OCI-LY7 (cell line): ENCODE measurements around the gene DNM2. TPM values are rescaled to one million over a fixed set of nuclear protein-coding genes. Genes with fewer than 3 reads are reported as not detected.

Experiments used
- BruUV-seq: library from RNA; stranded (reverse); fragments of 400-500 nt; replicated peaks from 2 replicates; lab custom pipeline; 2021; lab: Mats Ljungman, UMichigan
- CTCF ChIA-PET: fragments of 300-600 bp; sonication (Branson Sonifier 250); formaldehyde crosslinking; loops from one replicate; lab custom pipeline; 2022; ENCODE audit warnings: antibody characterized with exemption; ENCODE audit not compliant: unreplicated experiment; lab: Charles Lee
- POLR2A ChIA-PET: fragments of 300-600 bp; sonication (Branson Sonifier 250); formaldehyde crosslinking; loops from one replicate; lab custom pipeline; 2022; ENCODE audit warnings: antibody characterized with exemption; lab: Charles Lee
- DNase-seq: peaks from one replicate; pipeline ENCODE4 v3.0.0-alpha.2; 2015; ENCODE audit warnings: low spot score
- H2AFZ ChIP-seq: fragments of 200-600 bp; sonication (generic), shearing (Covaris generic); 2 replicates; pipeline ENCODE4 v1.6.1; 2014; ENCODE audit warnings: mild to moderate bottlenecking, antibody characterized with exemption, low read length, moderate library complexity
- H3K27ac ChIP-seq: fragments of 200-600 bp; sonication (generic); 2 replicates; pipeline ENCODE4 v1.5.1; 2014; ENCODE audit warnings: mixed run types, low read depth, mild to moderate bottlenecking, moderate library complexity, low read length, inconsistent platforms; ENCODE audit not compliant: poor library complexity, severe bottlenecking
- H3K36me3 ChIP-seq: fragments of 200-600 bp; sonication (generic); 2 replicates; pipeline ENCODE4 v1.6.1; 2014; ENCODE audit warnings: mild to moderate bottlenecking, antibody characterized with exemption, low read length, moderate library complexity, mixed read lengths; ENCODE audit not compliant: insufficient read depth
- H3K4me1 ChIP-seq: fragments of 200-600 bp; sonication (generic); 2 replicates; pipeline ENCODE4 v1.5.1; 2014; ENCODE audit warnings: mild to moderate bottlenecking, low read length; ENCODE audit not compliant: insufficient read depth, poor library complexity, severe bottlenecking
- H3K4me2 ChIP-seq: fragments of 200-600 bp; sonication (generic); 2 replicates; pipeline ENCODE4 v1.6.1; 2014; ENCODE audit warnings: mild to moderate bottlenecking, low read length
- H3K4me3 ChIP-seq: fragments of 200-600 bp; sonication (generic); 2 replicates; pipeline ENCODE4 v1.5.1; 2014; ENCODE audit warnings: mild to moderate bottlenecking, low read depth, low read length; ENCODE audit not compliant: poor library complexity, severe bottlenecking
- H3K79me2 ChIP-seq: fragments of 200-600 bp; sonication (generic); 2 replicates; pipeline ENCODE4 v1.6.1; 2016; ENCODE audit warnings: low read depth, mild to moderate bottlenecking, low read length, moderate library complexity, mixed read lengths; ENCODE audit not compliant: insufficient read depth
- H3K9me2 ChIP-seq: fragments of 200-600 bp; sonication (generic); 2 replicates; pipeline ENCODE4 v1.6.1; 2016; ENCODE audit warnings: mild to moderate bottlenecking, low read length, mixed read lengths; ENCODE audit not compliant: insufficient read depth
- H3K9me3 ChIP-seq: fragments of 200-600 bp; sonication (generic); 2 replicates; pipeline ENCODE4 v1.6.1; 2014; ENCODE audit warnings: mild to moderate bottlenecking, mixed run types, low read length, mixed read lengths
- H4K20me1 ChIP-seq: fragments of 200-600 bp; sonication (generic); 2 replicates; pipeline ENCODE4 v1.6.1; 2014; ENCODE audit warnings: mild to moderate bottlenecking, antibody characterized with exemption, low read length, moderate library complexity, mixed read lengths; ENCODE audit not compliant: insufficient read depth
- EZH2phosphoT487 ChIP-seq: fragments of 200-600 bp; sonication (generic); IDR thresholded peaks from 2 replicates; pipeline ENCODE4 v1.6.1; 2018; ENCODE audit warnings: low read depth, borderline replicate concordance, mild to moderate bottlenecking, mixed run types, antibody characterized with exemption, low read length, moderate library complexity, mixed read lengths
- intact Hi-C: fragments of 100-400 bp; cut with micrococcal nuclease; formaldehyde crosslinking; loops from one replicate; pipeline ENCODE4 v1.10.0; 2022; ENCODE audit not compliant: unreplicated experiment
- total RNA-seq, 2 experiments: library from RNA; depleted of rRNA in 1 of 2; stranded (reverse); fragments of >200 nt in 1 of 2; shearing (Covaris generic) in 1 of 2; gene quantifications; 2 replicates each; pipeline ENCODE4 v1.2.3, GENCODE V29; 2014 to 2022
- TF ChIP-seq, protein P1 (sequence below): fragments of 200-600 bp; sonication (generic); conservative IDR thresholded peaks from 2 replicates; pipeline ENCODE4 v1.5.1; 2014; ENCODE audit warnings: mild to moderate bottlenecking, antibody characterized with exemption, low read length, moderate library complexity, mixed read lengths

DNM2 gene
- total RNA-seq, 2 experiments from 2014 or later, result 139 to 165 TPM

DNA sequence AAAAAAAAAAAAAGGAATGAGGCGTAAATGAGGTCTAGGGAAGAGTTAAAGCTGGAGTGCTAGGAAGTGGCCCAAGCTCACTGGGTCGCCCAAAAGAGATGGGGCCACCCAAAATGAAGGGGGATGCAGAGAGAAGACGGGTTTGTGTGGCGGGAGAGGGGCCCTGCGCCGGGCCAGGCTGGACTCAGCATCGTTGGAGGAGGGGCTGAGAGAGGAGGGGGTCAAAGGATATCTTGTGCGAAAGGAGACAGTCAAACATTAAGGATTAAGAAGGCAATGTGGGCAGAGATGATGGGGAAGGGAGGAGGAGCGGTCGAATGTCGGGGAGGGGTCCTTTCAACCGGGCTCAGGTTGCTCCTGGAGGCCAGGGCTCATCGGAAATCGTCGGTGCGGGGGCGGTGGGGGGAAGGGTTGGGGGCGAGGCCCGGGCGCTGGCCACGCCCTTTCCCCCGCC lies 152.6 kb downstream of the DNM2 start:
- intact Hi-C loops, result loop anchor here (10.0 kb wide), 1 partner anchor 306 kb away; the partner anchor contains the start of genes CDKN2D and KRI1
- peaks cover 14% of the 10 kb centered on the region for H3K36me3 ChIP-seq
- CTCF ChIA-PET, result no interaction called here
- H4K20me1 ChIP-seq, result no peaks in the 10 kb centered on the region
- peaks cover 54% of the 10 kb centered on the region for H3K4me1 ChIP-seq
- DNase-seq, result no peak
- H3K9me2 ChIP-seq, result no peaks in the 10 kb centered on the region
- H3K79me2 ChIP-seq, result peaks cover 38% of the 10 kb centered on the region
- no TSS peak for BruUV-seq
- H3K4me2 ChIP-seq, result peak overlapping the region; percentile 82
- no peaks in the 10 kb centered on the region for H3K9me3 ChIP-seq
- POLR2A ChIA-PET, result interaction anchor here (1.4 kb wide), 1 partner anchor 18 kb away, joined by 6 read pairs; no protein-coding TSS in a partner anchor
- peak overlapping the region; percentile 90 for H3K27ac ChIP-seq
- TF ChIP-seq, protein P1, sequence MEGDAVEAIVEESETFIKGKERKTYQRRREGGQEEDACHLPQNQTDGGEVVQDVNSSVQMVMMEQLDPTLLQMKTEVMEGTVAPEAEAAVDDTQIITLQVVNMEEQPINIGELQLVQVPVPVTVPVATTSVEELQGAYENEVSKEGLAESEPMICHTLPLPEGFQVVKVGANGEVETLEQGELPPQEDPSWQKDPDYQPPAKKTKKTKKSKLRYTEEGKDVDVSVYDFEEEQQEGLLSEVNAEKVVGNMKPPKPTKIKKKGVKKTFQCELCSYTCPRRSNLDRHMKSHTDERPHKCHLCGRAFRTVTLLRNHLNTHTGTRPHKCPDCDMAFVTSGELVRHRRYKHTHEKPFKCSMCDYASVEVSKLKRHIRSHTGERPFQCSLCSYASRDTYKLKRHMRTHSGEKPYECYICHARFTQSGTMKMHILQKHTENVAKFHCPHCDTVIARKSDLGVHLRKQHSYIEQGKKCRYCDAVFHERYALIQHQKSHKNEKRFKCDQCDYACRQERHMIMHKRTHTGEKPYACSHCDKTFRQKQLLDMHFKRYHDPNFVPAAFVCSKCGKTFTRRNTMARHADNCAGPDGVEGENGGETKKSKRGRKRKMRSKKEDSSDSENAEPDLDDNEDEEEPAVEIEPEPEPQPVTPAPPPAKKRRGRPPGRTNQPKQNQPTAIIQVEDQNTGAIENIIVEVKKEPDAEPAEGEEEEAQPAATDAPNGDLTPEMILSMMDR, result no peak
- TF ChIP-seq EZH2phosphoT487, result no peak
- H2AFZ ChIP-seq, result peak overlapping the region; percentile 21; the same call in 1 of the 2 replicates
- H3K4me3 ChIP-seq, result peak overlapping the region; percentile 63

DNA sequence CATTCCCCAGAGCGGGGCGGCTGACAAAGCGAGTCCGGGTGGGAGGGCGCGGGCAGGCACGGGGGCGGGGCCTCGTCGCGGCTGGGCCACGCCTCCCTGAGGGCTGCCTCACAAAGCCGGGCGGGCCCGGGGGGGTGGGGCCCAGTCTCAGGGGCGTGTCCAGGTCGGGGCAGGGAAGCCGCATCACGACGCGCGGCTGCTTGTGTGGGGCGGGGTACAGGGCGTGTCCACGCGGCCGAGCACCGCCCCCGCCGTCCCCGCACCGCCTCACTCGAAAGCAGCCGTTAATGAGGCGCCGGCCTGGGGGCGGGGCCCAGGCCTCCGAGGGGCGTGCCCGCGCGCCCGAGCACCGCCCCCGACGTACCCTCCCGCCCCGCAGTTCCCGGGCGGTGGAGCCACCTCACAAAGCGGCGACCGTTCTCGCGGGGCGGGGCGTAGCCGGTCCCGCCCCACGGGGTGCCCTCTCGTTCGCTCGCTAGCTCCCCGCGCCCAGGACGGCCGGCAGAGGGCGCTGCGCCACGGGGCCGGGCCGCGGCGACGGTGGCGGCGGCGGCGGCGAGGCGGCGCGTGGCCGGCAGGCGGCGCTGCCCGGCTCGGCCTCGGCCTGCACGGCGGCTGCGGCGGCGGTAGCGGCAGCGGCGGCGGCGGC lies 153.2 kb downstream of the DNM2 start, which contains the start of gene CARM1:
Gene CARM1, plus strand, starts transcription at position 599 of the 649 bp plus-strand sequence. CDS start 150 bp downstream, outside the sequence.
- POLR2A ChIA-PET, result interaction anchor here (0.5 to 1.4 kb wide), 2 partner anchors 18 to 295 kb away, joined by 4 to 6 read pairs; no protein-coding TSS in a partner anchor
- Histone ChIP-seq H3K79me2 (peaks cover 43% of the 10 kb centered on the region), H4K20me1 (no peaks in the 10 kb centered on the region), H3K27ac (peak within 1 kb of the TSS; percentile 90), H3K4me1 (peaks cover 54% of the 10 kb centered on the region), H3K4me2 (peak within 1 kb of the TSS; percentile 90), H3K4me3 (peak within 1 kb of the TSS; percentile 99), H3K36me3 (peaks cover 17% of the 10 kb centered on the region), H2AFZ (peak within 1 kb of the TSS; percentile 21; the same call in 1 of the 2 replicates), H3K9me3 (no peaks in the 10 kb centered on the region), H3K9me2 (no peaks in the 10 kb centered on the region)
- no TSS peak for BruUV-seq
- intact Hi-C loops, result loop anchor here (1.0 to 10.0 kb wide), 3 partner anchors 17 to 306 kb away; partner anchors contain the start of genes CDKN2D, KRI1, TIMM29 and YIPF2
- TF ChIP-seq EZH2phosphoT487, result no peak
- TF ChIP-seq, protein P1, result peak; percentile 52; the same call in 1 of the 2 replicates
- CTCF ChIA-PET, result no interaction called here
- peak; percentile 97 for DNase-seq
